SKM-1 (cell line): ENCODE results near the gene CHST8.
"Not testable (repeated sequence)": the region's sequence is repeated elsewhere in the genome, so short reads cannot be mapped to it uniquely, and the experiment has no call there.

ENCODE experiments used
- DNase-seq: peaks from one replicate; lab custom pipeline; 2025; ENCODE audit not compliant: unreplicated experiment; lab: John Stamatoyannopoulos, UW

The CHST8 gene

DNA sequence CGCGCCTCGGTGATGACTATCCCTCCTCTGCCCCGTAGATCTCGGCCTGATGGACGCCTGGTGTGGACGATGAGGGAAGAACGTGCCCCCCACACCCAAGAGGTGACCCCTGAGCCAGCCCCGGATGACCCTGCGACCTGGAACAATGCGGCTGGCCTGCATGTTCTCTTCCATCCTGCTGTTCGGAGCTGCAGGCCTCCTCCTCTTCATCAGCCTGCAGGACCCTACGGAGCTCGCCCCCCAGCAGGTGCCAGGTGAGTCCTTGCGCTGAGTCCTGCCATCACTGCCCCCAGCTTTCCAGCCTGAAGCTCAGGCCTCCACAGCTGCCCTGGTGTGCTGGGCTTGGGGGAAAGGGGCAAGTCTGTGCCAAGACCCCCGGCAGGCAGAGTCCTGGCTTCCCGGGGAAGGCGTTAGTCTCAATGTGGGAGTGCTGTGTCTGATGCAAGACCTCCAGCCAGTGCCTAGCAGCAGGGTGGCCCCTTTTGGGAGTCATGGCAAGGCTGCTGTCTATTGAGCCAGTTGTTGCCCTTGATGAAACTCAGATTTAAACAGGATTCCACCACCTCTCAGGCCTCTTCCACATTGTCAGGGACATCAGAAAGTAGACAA lies 67.5 kb downstream of the CHST8 start:
- DNase-seq, result no peak

DNA sequence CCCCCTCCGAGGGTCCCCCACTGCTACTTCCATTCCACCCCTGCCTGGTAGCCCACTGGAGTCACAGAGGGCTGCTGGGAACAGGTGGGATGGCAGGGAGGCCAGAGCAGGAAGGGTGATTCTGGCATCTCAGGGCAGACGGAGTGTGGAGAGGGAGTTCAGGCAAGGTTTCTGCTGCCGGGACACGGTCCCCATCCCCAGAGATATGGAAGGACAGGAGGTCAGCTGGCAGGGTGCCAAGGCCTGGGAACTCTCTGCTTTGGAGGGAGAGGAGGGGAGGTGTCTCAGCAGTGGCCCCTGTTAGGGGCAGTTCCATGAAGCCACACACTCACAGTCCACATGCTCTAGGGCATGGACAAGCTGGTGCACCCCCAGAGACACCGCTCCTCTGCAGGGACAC lies 68.1 kb downstream of the CHST8 start:
- DNase-seq, result no peak

DNA sequence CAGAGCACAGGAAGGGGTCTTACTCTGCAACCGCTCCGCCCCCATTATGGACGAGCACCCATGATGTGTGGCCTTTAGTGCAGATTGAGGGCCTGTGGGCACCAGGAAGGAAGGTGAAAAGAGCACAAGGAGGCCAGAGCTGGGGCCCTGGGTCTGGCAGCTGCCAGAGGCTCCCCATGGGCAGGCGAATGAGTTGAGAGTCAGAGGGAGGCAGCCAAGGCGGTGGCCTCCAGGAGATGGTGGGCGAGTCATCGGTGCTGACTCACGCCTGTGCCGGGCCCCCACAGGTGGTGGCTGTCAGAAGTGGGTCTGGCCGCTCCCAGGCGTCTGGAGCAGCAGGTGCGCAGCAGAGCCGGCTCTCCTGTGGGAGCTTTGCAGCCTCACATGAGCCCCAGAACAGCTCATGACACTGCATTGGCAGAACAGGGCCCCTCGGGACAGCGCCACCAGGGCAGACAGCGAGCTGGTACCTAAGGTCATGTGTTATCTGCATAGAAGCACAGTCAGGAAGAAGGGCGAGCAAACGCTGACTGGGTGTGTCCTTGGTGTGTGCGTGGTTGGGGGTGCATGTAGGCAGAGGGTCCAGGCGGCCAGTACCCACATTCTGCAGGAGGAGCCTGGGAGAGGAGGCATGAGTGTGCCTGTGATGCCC lies 68.8 kb downstream of the CHST8 start:
- DNase-seq, result no peak

DNA sequence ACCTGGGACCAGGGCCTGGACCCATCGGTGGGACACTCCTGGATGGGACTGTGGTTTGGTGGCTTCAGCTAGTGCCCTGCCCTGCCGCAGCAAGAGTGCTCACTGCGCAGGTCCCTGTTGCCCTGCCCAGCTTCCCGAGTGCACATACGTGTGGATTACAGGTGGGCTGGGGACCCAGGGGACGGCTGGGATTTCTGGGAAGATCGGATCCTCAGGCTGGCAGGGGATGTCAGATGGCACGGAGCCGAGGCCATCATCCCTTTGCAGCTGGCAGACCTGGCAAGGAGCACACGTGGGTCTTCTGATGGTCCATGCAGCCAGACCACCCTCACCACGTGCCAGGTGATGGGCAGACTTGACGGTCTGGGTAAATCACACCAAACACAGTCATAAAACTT lies 69.3 kb downstream of the CHST8 start:
- no peak for DNase-seq

DNA sequence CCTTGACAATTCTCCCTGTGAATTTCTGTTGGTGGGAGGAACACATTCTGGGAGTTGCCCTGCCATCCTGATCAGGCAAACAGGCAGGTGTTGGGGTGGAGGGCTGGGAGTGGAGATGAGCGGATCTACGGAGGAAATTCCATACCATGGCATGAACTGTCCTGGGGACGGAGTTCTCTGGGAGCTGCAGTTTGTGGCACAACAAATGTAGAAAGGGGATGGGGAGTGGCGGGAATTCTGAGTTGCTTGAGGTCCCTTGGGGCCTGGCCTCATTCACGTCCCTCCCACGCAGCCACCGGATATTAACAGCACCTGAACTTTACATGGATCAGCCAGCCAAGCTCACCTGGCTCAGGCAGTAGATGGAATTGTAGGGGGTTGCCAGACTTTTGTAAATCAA lies 70.0 kb downstream of the CHST8 start:
- no peak for DNase-seq

DNA sequence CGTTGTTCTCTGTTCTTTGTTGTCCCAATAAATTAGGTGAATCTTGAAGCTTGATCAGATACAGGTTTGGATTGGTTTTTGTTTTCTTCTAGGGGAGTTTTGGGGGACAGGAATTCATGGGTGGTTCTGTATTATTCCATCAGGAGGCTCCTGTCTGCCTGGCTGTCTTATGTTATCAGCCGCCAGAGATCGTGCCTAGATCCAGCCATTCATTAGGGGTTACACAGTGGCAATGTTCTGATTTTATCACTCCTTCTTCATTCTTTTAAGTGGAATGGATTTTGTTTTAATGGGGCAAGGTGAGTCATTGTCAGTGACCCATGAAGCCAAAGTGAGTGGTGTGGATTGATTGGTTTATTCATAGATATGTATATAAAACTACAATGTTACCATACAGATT lies 71.9 kb downstream of the CHST8 start:
- DNase-seq, result no peak

DNA sequence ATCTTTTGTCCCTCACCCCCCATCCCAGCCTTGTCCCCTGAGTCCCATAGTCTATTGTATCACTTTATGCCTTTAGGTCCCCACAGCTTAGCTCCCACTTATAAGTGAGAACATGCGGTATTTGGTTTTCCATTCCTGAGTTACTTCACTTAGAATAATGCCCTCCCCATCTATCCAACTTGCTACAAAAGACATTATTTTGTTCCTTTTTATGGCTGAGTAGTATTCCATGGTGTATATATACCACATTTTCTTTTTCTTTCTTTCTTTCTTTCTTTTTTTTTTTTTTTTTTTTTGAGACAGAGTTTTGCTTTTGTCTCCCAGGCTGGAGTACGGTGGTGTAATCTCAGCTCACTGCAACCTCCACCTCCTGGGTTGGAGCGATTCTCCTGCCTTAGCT lies 73.8 kb downstream of the CHST8 start:
- not testable (repeated sequence) for DNase-seq

DNA sequence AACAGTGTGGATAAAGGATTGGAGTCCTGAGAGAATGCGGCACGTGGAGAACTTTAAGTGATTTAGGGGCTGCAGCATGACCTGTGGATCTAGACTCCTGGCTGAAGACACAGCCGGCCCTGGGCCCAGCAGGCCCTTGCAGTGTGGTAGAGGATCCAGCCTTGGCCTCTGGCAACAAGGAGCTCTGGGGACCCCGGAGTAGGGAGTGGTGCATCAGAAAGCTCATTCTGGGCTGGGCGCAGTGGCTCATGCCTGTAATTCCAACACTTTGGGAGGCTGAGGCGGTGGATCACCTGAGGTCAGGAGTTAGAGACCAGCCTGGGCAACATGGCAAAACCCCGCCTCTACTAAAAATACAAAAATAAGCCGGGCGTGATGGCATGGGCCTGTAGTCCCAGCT lies 76.0 kb downstream of the CHST8 start:
- no peak for DNase-seq

DNA sequence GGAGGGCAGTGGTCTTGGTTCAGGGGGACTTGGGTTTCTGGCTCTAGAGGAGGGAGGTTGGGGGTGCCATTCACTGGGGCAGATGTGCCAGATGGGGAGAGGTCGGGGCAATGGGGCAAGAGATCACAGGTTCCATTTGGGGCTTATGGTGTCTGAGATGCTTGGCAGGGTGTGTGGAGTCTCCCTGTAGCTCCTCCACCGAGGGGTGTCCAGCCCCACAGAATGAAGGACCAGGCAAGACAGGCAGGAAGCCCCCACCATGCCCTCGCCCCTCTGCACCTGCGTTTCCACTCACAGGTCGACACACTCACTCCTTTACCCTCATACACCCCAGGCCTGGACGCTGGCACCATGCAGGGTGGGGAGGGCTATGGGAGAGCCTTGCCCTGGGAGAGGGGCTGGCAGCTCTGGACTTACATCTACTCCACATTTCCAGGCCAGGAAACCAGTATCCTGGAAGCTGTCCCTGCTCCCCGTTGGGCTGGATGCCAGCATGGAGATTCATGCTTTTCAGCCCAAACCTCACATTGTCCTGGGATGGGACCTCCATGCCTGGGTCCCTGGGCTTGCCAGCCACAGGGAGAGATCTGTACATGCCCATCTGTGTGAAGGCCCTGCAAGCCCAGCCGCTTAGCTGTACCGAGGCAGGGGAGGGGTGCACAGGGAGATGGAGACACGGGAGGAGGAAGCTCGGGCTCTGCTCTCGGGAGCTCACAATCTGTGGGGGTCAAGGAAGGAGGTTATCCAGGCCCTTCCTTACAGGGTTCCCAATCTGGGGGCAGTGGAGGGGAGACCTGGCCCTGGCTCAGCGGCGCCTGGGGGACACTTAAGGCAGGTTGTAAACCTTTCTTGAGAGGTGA lies 77.1 kb downstream of the CHST8 start:
- DNase-seq, result no peak

DNA sequence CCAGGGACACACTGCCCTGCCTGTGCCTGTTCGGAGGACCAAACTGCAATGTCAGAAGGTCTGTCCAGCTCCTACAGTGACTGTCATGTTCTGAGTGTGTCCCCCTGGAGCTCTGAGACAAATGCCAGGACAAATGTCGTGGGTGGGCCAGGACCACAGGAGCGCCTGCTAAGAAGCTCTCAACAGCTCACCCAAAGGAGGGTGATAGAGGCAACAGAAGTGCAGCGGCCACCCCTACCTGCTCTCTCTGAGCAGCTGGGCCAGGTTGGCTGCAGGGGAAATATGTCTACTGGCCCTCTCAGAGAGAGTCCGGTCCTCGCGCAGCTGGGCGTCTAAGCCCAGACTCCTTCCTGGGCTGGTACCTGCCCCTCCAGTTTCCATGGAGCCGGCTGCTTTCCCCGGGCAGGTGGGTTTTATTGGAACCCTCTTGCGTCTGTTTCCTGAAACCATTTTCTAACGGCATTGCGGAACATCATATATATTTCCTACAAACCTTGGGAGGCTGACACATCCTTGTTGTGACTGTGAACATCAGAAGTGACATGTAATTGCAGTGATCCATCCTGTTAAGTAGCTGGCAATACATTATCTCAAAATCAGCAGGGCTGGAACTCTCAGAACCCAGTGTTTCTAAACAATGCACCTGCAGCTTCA lies 78.1 kb downstream of the CHST8 start:
- no peak for DNase-seq

DNA sequence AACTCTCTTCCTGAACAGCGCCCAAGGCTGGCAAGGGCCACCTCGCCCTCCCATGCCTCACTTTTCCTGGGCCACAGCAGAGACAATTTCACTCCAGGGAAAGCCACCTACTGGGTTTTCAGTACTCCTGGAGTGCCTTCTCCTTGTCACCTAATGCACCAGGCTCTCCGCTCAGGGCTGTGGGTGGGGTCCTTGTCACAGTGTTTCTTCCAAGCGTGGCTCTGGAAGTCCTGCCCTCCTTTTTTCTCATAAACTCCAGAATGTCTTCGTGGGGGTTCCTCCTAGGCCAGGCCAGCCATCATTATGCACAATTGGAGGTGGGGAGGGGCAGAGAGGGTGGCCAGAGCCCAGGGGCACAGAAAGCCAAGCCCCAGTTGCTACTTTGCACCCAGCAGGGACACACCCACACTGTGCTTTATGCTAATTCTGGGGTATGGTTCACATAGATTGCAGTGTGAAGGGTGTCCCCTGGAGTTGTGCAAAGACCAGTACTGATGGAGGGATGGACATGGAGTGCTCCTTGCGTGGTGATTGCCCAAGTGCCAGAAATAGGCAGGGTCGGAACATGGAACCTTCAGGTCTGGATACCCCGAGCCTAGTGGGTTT lies 78.8 kb downstream of the CHST8 start:
- no peak for DNase-seq

DNA sequence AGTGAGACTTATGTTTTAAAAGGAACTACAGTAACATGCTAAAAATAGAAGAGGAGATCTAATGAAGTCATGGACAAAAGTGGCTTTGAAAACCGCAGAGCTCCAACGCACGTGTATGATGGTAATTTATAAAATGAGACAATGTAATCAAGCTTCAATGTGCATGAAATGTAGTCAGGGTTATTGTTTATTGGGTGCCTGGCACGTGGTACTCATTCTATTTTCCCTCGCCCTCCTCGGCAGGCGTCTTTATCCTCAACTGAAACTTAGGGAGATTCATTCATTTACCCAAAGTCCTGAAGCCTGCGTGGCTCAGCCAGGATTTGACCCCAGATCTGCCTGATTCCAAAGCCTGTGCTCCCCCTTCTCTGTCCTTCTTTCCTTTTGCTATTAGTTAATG lies 79.8 kb downstream of the CHST8 start:
- no peak for DNase-seq

DNA sequence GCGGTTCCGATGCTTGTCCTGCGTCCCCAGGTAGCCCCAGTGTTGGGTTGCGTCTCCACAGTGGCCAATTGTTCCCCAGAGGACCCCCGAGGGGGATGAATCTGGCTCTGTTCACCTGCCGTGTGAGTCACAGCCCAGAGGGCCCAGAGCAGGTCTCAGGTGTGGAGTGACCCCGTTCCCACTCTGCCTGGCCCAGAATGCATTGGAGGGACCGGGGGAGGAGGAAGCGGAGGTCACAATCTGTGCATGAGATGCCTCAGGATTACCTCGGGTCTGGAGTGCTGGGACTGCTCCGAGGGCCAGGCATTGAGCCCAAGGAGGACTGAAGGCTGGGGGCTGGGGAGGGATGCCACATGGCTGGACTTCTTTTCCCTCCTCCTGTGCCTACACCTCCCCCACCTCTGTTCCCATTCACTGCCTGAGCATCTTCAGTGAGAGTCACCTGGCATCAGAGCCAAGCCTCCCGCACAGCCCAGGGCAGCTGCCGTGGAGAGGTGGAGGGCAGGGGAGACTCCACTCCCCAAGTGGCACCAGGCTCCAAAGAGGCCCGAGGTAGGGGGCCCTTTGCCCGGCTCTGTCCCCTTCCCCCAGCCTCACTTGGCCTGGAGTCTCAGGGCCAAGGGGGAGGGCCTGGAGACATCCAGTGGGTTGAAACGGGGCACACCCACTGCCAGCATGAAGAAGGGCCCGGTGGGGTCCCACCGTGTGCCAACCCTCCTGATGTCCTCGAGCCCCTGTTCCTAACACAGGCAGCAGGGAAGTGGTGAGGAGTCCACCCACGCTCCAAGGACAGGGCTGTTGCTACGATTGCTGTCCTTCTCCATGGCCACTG lies 81.1 kb downstream of the CHST8 start:
- DNase-seq, result no peak

DNA sequence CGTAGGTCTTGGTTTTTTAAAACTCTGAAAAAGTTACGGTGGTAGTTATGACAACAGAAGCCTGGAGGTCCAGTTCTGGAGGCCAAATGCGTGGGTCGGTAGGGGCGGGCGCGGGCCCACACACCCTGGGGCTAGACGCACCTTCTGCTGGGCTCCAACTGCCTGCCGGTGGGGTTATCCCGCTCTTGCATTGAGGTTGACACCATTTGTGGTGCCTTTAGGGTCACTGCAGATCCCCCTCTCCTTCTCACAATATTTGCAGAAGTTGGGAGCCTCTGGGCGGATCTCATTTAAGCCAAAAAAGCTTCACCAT lies 81.6 kb downstream of the CHST8 start:
- DNase-seq, result no peak

DNA sequence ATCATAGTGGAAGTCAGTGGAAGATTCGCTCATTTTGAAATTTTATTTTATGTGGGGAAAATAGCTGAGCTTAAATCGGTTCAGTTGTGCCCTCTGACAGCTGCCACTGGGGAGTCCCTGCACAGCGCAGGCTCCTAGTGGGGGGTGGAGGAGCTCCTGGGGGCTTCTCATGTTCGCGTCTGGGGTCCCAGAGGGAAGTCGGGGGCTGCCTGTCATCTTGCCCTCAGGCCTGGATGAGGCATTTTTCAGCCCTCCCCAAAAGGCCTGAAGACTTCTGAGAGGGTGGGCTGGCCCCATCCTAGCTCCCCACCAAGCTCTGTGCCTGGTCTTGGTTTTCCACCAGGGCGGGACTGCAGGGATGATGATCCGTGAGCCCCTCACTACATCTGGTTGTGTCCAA lies 82.1 kb downstream of the CHST8 start:
- DNase-seq, result no peak

DNA sequence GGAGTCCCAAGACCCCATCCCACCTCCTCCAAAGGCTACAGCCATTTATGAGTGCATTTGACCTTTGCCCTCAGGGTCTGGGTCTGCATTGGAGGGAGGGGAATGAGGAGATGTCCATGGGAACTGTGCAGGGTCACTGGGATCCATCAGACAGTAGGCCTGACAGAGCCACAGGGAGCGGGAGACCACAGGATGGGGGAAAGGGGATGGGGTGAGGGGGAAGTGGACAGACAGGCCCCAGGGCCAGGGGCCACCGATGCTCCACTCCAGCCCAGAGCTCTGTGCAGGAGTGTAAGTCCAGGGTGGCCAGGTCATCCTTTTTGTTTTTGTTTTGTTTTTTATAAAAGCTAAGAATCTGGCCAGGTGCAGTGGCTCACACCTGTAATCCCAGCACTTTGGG lies 82.5 kb downstream of the CHST8 start:
- no peak for DNase-seq

DNA sequence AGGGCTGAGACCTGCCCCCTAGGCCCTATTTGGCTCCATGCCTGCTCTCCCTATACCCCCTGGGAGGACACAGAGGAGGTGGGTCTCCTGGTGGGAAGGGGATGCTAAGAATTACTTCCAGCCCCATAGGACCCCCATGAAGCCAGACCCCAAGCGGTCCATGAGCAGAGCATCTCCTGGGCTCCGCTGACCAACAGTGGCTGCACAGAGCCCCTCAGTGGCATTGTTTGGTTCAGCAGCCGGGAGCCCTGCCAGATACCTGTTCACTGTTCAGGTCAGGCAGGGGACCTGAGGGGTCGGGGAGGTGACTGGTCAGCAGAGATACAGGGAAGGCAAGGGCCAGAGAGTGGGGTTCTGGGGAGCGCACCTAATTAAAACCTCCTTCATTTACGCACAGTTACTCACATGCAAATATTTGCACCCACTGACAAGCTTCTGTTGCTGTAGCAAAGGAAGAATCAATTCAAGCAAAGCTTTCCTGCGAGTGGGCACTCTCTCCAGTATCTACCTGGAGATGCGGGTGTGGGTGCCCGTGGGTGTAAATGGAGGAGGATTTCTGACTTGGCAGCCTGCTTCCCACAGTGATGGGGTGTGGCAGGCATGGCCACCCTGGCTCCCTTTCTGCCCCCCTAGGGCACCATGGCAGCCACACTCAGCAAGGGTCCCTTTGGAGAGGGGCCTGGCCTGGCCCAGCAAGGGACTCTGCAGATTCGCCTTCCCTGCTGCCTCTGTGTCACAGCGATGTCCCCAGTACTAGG lies 83.5 kb downstream of the CHST8 start:
- DNase-seq, result no peak

DNA sequence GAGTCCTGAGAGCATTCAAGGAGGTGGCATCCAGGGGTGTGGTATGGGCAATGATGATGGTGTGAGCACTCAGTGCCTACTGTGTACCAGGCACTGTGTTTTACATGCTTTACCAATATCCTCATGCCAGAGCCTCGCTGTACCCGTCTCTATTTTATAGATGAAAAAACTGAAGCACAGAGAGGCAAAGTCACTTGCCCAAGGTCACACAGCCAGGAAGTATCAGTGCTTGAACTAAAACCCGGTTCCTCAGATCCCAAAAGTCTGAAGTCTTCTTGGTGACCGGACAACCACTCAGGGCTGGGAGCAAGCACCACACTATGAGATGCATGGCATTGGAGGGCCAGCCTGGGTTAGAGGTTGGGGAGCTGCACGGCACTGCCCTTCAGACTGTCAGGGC lies 84.1 kb downstream of the CHST8 start:
- DNase-seq, result no peak

DNA sequence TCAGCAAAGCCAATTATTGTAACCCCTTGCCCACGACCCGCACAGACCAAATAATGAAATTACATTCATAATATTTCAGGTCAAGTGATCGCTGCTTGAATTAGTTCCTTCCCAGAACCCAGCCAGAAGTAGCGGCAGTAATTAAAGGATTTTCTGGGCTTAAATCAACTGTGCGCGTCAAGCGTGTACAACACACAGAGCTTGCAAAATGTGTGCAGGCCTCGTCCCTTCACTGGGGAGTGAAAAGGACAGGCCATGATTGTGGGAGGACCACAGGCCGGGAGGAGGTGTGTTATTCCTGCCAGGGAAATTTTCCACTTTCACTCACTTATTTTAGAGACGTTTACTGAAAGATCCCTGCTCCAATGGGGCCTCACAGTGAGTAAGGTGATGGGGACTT lies 84.9 kb downstream of the CHST8 start:
- DNase-seq, result no peak

DNA sequence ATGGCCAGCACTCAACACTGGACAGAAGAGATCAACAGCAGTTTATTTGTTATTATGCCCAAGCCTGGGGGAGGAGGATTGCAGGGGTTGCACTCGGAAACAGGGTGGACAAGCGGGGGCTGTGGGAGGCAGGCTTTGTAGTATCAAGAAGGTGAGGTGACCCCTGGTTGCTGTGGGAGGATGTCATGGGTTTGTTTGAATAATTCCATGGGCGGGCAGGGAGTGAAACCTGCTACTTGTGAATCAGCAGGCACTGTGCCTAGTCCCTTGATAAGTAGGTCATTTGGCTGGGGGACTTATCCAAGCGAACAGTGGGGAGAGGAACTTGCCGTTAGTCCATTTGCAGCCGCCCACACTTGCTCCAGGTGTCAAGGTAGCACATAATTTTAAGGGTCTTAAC lies 90.5 kb downstream of the CHST8 start:
- no peak for DNase-seq
